Hepatocyte (in vitro differentiated cells): Measurements from ENCODE around the gene GJA5.

Source experiments
- CTCF ChIP-seq: fragments of 200-600 bp; sonication (generic); IDR thresholded peaks from 2 replicates; pipeline ENCODE4 v1.5.1; 2016; ENCODE audit warnings: antibody characterized with exemption, mild to moderate bottlenecking; ENCODE audit not compliant: poor library complexity
- EZH2 ChIP-seq: fragments of 200-600 bp; sonication (generic); IDR thresholded peaks from 2 replicates; pipeline ENCODE4 v1.6.1; 2016; ENCODE audit warnings: antibody characterized with exemption, mild to moderate bottlenecking, borderline replicate concordance

- no peak for TF ChIP-seq CTCF
- TF ChIP-seq EZH2 = no peak
Observed at GRCh38 chr1:147719029-147719698, 41.2 kb downstream of the GJA5 start.
